Endothelial cell of umbilical vein (primary cell): ENCODE data around the gene FERMT2. TPM values are rescaled to one million over a fixed set of nuclear protein-coding genes. Genes with fewer than 3 reads are reported as not detected.

Source experiments
- BruUV-seq: library from RNA; stranded (reverse); fragments of 400-500 nt; replicated peaks from 2 replicates; lab custom pipeline; 2021; lab: Mats Ljungman, UMichigan
- CTCF ChIA-PET: fragments of 300-600, 350-600 bp; sonication (Branson Sonifier 250); formaldehyde crosslinking; loops from one replicate; lab custom pipeline; 2021; ENCODE audit warnings: antibody characterized with exemption, inconsistent platforms; lab: Charles Lee
- POLR2A ChIA-PET: fragments of 300-600, 350-600 bp; sonication (Branson Sonifier 250); formaldehyde crosslinking; loops from one replicate; lab custom pipeline; 2021; ENCODE audit warnings: antibody characterized with exemption, inconsistent platforms; lab: Charles Lee
- DNase-seq: peaks from one replicate; pipeline ENCODE4 v3.0.0-alpha.2; 2011; ENCODE audit warnings: low read depth, low spot score
- FAIRE-seq: peaks from 2 replicates; lab custom pipeline; 2011; peaks lifted over from hg19 to GRCh38; lab: Jason Lieb, UNC
- H2AFZ ChIP-seq: 2 replicates; pipeline ENCODE4 v1.6.0; 2012; ENCODE audit warnings: low read depth, low read length, control low read depth, inconsistent platforms
- H3K27ac ChIP-seq: 2 replicates; pipeline ENCODE4 v1.5.1; 2011; ENCODE audit warnings: low read depth, mild to moderate bottlenecking, control low read depth, low read length, moderate library complexity; ENCODE audit not compliant: insufficient read depth
- H3K27me3 ChIP-seq, 2 experiments: 2 replicates each; pipeline versions ENCODE4 v1.6.0 to v1.6.1; 2011; ENCODE audit warnings: low read length in 2 of 2, mixed read lengths in 1 of 2; ENCODE audit not compliant: control insufficient read depth in 2 of 2, insufficient read depth in 2 of 2
- H3K36me3 ChIP-seq, 2 experiments: 2 replicates in 1 of 2; 3 replicates in 1 of 2; pipeline ENCODE4 v1.5.1; 2011; ENCODE audit warnings: low read length in 2 of 2, mild to moderate bottlenecking in 1 of 2, moderate library complexity in 1 of 2; ENCODE audit not compliant: control insufficient read depth in 2 of 2, insufficient read depth in 2 of 2; ENCODE audit errors: extremely low read depth in 1 of 2
- H3K4me1 ChIP-seq: 3 replicates; pipeline ENCODE4 v1.5.1; 2011; ENCODE audit warnings: mild to moderate bottlenecking, low read length; ENCODE audit not compliant: control insufficient read depth, insufficient read depth; ENCODE audit errors: extremely low read depth
- H3K4me2 ChIP-seq: 2 replicates; pipeline ENCODE4 v1.6.1; 2011; ENCODE audit warnings: low read length, control low read depth, mixed read lengths; ENCODE audit not compliant: insufficient read depth
- H3K4me3 ChIP-seq, 3 experiments: fragments of 200-600 bp in 1 of 3; sonication (generic), shearing (Covaris generic) in 1 of 3; replicated peaks in 1 of 3; 2 replicates each; pipeline ENCODE4 v1.5.1; 2011 to 2016; ENCODE audit warnings: control low read depth in 3 of 3, low read length in 3 of 3, mild to moderate bottlenecking in 2 of 3, inconsistent platforms in 1 of 3, low read depth in 1 of 3, moderate library complexity in 1 of 3; ENCODE audit not compliant: insufficient read depth in 1 of 3
- H3K79me2 ChIP-seq: 2 replicates; pipeline ENCODE4 v1.6.0; 2012; ENCODE audit warnings: low read length, inconsistent platforms; ENCODE audit not compliant: control insufficient read depth, insufficient read depth
- H3K9ac ChIP-seq: replicated peaks from 2 replicates; pipeline ENCODE3; 2011; ENCODE audit warnings: low read length, control low read depth; ENCODE audit not compliant: insufficient read depth; ENCODE audit errors: extremely low read depth
- H3K9me1 ChIP-seq: replicated peaks from 3 replicates; pipeline ENCODE4 v1.6.0; 2011; ENCODE audit warnings: mild to moderate bottlenecking, low read length; ENCODE audit not compliant: control insufficient read depth, insufficient read depth; ENCODE audit errors: extremely low read depth
- H3K9me3 ChIP-seq: replicated peaks from 2 replicates; pipeline ENCODE4 v1.5.1; 2012; ENCODE audit warnings: low read length, inconsistent platforms; ENCODE audit not compliant: control insufficient read depth, insufficient read depth
- H4K20me1 ChIP-seq: replicated peaks from 2 replicates; pipeline ENCODE3; 2011; ENCODE audit warnings: mild to moderate bottlenecking, low read length; ENCODE audit not compliant: control insufficient read depth, insufficient read depth; ENCODE audit errors: extremely low read depth
- EZH2 ChIP-seq: IDR thresholded peaks from 2 replicates; pipeline ENCODE4 v1.6.1; 2012; ENCODE audit warnings: borderline replicate concordance, low read depth, mild to moderate bottlenecking, moderate library complexity, low read length, inconsistent platforms; ENCODE audit not compliant: severe bottlenecking
- FOS ChIP-seq: IDR thresholded peaks from 2 replicates; pipeline ENCODE4 v1.6.1; 2011; ENCODE audit warnings: mild to moderate bottlenecking, low read length, moderate library complexity, borderline replicate concordance; ENCODE audit not compliant: insufficient read depth
- GATA2 ChIP-seq: IDR thresholded peaks from 2 replicates; pipeline ENCODE4 v1.7.0; 2011; ENCODE audit warnings: low read depth, mild to moderate bottlenecking, moderate library complexity, mixed read lengths, low read length; ENCODE audit not compliant: insufficient read length, insufficient read depth
- MAX ChIP-seq: IDR thresholded peaks from 2 replicates; pipeline ENCODE4 v1.6.1; 2011; ENCODE audit not compliant: insufficient read depth, insufficient read length
- MYC ChIP-seq: IDR thresholded peaks from one replicate; pipeline ENCODE4 v1.6.1; 2011; ENCODE audit warnings: mild to moderate bottlenecking, low read depth, low read length
- POLR2A ChIP-seq: IDR thresholded peaks from 2 replicates; pipeline ENCODE4 v1.6.1; 2012; ENCODE audit warnings: low read depth, mild to moderate bottlenecking, control low read depth, low read length
- POLR2AphosphoS5 ChIP-seq: IDR thresholded peaks from 2 replicates; pipeline ENCODE4 v1.6.1; 2012; ENCODE audit warnings: low read depth, mild to moderate bottlenecking, control low read depth, low read length, moderate library complexity; ENCODE audit not compliant: insufficient read depth
- dilution Hi-C: fragments of 300-500 bp; cut with MboI; formaldehyde crosslinking; loops from one replicate; pipeline ENCODE4 v1.15.0; 2019; ENCODE audit warnings: low sequenced_read_pairs; ENCODE audit not compliant: extremely low pct_ligation_motif_present
- intact Hi-C: fragments of 100-400 bp; cut with micrococcal nuclease; formaldehyde crosslinking; loops from one replicate; pipeline ENCODE4 v1.10.0; 2022
- polyA plus RNA-seq, 4 experiments: library from polyadenylated mRNA; depleted of rRNA in 3 of 4; stranded (reverse) in 3 of 4; unstranded in 1 of 4; fragments of >200 nt; gene quantifications; 2 replicates each; pipeline versions ENCODE4 v1.2.1 to v1.2.3, GENCODE V29; 2011 to 2012; ENCODE audit warnings: missing spikeins in 1 of 4
- total RNA-seq: library from RNA; stranded (reverse); gene quantifications from 2 replicates; pipeline ENCODE4 v1.2.3, GENCODE V29; 2021

Gene FERMT2
- total and polyA plus RNA-seq, 2 donors (not counting 3 experiments of a cell fraction or from before 2014, with no cell fraction given): 58.7 to 108 TPM

GRCh38 chr14:52987514-52987913 is 36.7 kb upstream of the FERMT2 start:
- H2AFZ ChIP-seq: no peak overlapping the region
- DNase-seq (no peak), FAIRE-seq (no peak)
- H3K27me3 ChIP-seq: peaks cover 0 to 3% of the 10 kb centered on the region in 2 experiments
- CTCF ChIA-PET: no interaction called here
- no peak overlapping the region for H3K4me3 ChIP-seq
- BruUV-seq: no TSS peak
- H3K36me3 ChIP-seq: no peaks in the 10 kb centered on the region
- no peak overlapping the region for H3K4me2 ChIP-seq
- dilution Hi-C loops (no loop called here), intact Hi-C loops (no loop called here)
- POLR2A ChIA-PET: no interaction called here
- H3K79me2 ChIP-seq: no peaks in the 10 kb centered on the region
- H3K4me1 ChIP-seq: no peaks in the 10 kb centered on the region
- no peak overlapping the region for H3K9ac ChIP-seq
- TF ChIP-seq MYC (no peak), POLR2AphosphoS5 (no peak), FOS (no peak), POLR2A (no peak), MAX (no peak), EZH2 (no peak)
- H4K20me1 ChIP-seq: no peaks in the 10 kb centered on the region
- no peak overlapping the region for H3K27ac ChIP-seq
- no peaks in the 10 kb centered on the region for H3K9me3 ChIP-seq
- H3K9me1 ChIP-seq: no peaks in the 10 kb centered on the region

GRCh38 chr14:52987042-52987441 is 36.2 kb upstream of the FERMT2 start:
- H3K9ac ChIP-seq: no peak overlapping the region
- intact Hi-C loops: no loop called here
- BruUV-seq: no TSS peak

More at GRCh38 chr14:52987042-52987441, 36.2 kb upstream of the FERMT2 start:
- no peaks in the 10 kb centered on the region for H3K79me2 ChIP-seq
- peaks cover 0 to 3% of the 10 kb centered on the region in 2 experiments for H3K27me3 ChIP-seq
- H3K4me1 ChIP-seq: no peaks in the 10 kb centered on the region
- H4K20me1 ChIP-seq: no peaks in the 10 kb centered on the region
- no peaks in the 10 kb centered on the region for H3K36me3 ChIP-seq
- H3K27ac ChIP-seq: no peak overlapping the region
- TF ChIP-seq FOS (no peak), GATA2 (no peak), EZH2 (no peak), POLR2A (no peak), POLR2AphosphoS5 (no peak)
- no peaks in the 10 kb centered on the region for H3K9me1 ChIP-seq
- dilution Hi-C loops: no loop called here
- no peak overlapping the region for H3K4me2 ChIP-seq
- FAIRE-seq (no peak), DNase-seq (no peak)
- no peak overlapping the region for H2AFZ ChIP-seq
- ChIA-PET CTCF (no interaction called here), POLR2A (no interaction called here)
- no peak overlapping the region for H3K4me3 ChIP-seq
- H3K9me3 ChIP-seq: no peaks in the 10 kb centered on the region
